DND-41 (cell line): ENCODE measurements around the gene MOGAT1.

Source experiments
- ATAC-seq: fragments of 200-7000 bp; cut with Tn5 transposase; 3 replicates; pipeline ENCODE4 v1.9.1; 2021; ENCODE audit warnings: low read depth; ENCODE audit not compliant: insufficient read depth
- DNase-seq: peaks from one replicate; pipeline ENCODE4 v3.0.0-alpha.2; 2020
- H2AFZ ChIP-seq: 2 replicates; pipeline ENCODE4 v1.6.0; 2012; ENCODE audit warnings: low read depth, low read length
- H3K27ac ChIP-seq: 2 replicates; pipeline ENCODE4 v1.5.1; 2012; ENCODE audit warnings: low read length, inconsistent platforms
- H3K27me3 ChIP-seq: fragments of 200-600 bp; sonication (generic); 2 replicates; pipeline ENCODE4 v1.6.0; 2012; ENCODE audit warnings: low read length, mild to moderate bottlenecking, inconsistent platforms; ENCODE audit not compliant: insufficient read depth, poor library complexity
- H3K36me3 ChIP-seq: 2 replicates; pipeline ENCODE4 v1.5.1; 2012; ENCODE audit warnings: low read length, inconsistent platforms; ENCODE audit not compliant: insufficient read depth
- H3K4me1 ChIP-seq: 2 replicates; pipeline ENCODE4 v1.5.1; 2012; ENCODE audit warnings: mild to moderate bottlenecking, low read length; ENCODE audit not compliant: insufficient read depth
- H3K4me2 ChIP-seq: 2 replicates; pipeline ENCODE4 v1.6.0; 2012; ENCODE audit warnings: mild to moderate bottlenecking, moderate library complexity, low read length, inconsistent platforms; ENCODE audit not compliant: insufficient read depth
- H3K4me3 ChIP-seq, 2 experiments: fragments of 200-600 bp in 1 of 2; shearing (Covaris generic) in 1 of 2; 2 replicates each; pipeline ENCODE4 v1.5.1; 2012 to 2016; ENCODE audit warnings: inconsistent platforms in 2 of 2, low read length in 2 of 2, mild to moderate bottlenecking in 2 of 2, low read depth in 1 of 2, moderate library complexity in 1 of 2
- H3K79me2 ChIP-seq: 2 replicates; pipeline ENCODE4 v1.6.0; 2012; ENCODE audit warnings: low read length, inconsistent platforms; ENCODE audit not compliant: insufficient read depth
- H3K9ac ChIP-seq: 2 replicates; pipeline ENCODE4 v1.6.0; 2012; ENCODE audit warnings: low read depth, mild to moderate bottlenecking, inconsistent platforms, low read length, moderate library complexity
- H3K9me3 ChIP-seq: 2 replicates; pipeline ENCODE4 v1.5.1; 2012; ENCODE audit warnings: low read length, moderate library complexity, mild to moderate bottlenecking, inconsistent platforms; ENCODE audit not compliant: insufficient read depth, severe bottlenecking
- H4K20me1 ChIP-seq: 2 replicates; pipeline ENCODE4 v1.6.0; 2012; ENCODE audit warnings: low read length; ENCODE audit not compliant: insufficient read depth
- EZH2 ChIP-seq: IDR thresholded peaks from 3 replicates; pipeline ENCODE4 v1.6.1; 2012; ENCODE audit warnings: borderline replicate concordance, low read depth, mild to moderate bottlenecking, moderate library complexity, low read length, inconsistent platforms; ENCODE audit not compliant: severe bottlenecking
- TF ChIP-seq, protein P1 (sequence below): IDR thresholded peaks from 2 replicates; pipeline ENCODE4 v1.5.1; 2012; ENCODE audit warnings: borderline replicate concordance, low read length, moderate library complexity, mild to moderate bottlenecking; ENCODE audit not compliant: poor library complexity, severe bottlenecking; ENCODE audit errors: extremely low read depth

Gene MOGAT1

DNA sequence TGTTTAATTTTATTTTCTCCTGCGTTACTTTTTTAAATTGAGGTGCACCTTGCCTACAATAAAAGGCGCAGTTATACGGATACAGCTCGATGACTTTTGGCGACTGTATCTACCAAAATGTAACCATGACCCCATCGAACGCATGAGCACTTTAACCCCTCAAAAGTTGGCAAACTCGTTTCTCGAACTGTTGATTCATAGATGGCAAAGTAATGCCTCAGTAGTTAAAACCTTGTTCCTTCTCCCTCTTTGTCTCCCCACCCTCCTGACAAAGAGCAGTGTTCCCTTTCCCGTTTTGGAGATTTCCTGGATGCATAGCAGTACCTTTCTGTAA is 577 bp downstream of the MOGAT1 start:
- DNase-seq (no peak), ATAC-seq (no peak)
- H3K4me3 ChIP-seq, result no peak overlapping the region
- no peaks in the 10 kb centered on the region for H4K20me1 ChIP-seq
- no peak overlapping the region for H2AFZ ChIP-seq
- H3K4me2 ChIP-seq, result no peak overlapping the region
- no peaks in the 10 kb centered on the region for H3K9me3 ChIP-seq
- no peaks in the 10 kb centered on the region for H3K36me3 ChIP-seq
- H3K79me2 ChIP-seq, result no peaks in the 10 kb centered on the region
- no peak overlapping the region for H3K27ac ChIP-seq
- H3K27me3 ChIP-seq, result no peaks in the 10 kb centered on the region
- H3K9ac ChIP-seq, result no peak overlapping the region
- no peak for TF ChIP-seq EZH2
- TF ChIP-seq, protein P1, sequence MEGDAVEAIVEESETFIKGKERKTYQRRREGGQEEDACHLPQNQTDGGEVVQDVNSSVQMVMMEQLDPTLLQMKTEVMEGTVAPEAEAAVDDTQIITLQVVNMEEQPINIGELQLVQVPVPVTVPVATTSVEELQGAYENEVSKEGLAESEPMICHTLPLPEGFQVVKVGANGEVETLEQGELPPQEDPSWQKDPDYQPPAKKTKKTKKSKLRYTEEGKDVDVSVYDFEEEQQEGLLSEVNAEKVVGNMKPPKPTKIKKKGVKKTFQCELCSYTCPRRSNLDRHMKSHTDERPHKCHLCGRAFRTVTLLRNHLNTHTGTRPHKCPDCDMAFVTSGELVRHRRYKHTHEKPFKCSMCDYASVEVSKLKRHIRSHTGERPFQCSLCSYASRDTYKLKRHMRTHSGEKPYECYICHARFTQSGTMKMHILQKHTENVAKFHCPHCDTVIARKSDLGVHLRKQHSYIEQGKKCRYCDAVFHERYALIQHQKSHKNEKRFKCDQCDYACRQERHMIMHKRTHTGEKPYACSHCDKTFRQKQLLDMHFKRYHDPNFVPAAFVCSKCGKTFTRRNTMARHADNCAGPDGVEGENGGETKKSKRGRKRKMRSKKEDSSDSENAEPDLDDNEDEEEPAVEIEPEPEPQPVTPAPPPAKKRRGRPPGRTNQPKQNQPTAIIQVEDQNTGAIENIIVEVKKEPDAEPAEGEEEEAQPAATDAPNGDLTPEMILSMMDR, result no peak
- H3K4me1 ChIP-seq, result no peaks in the 10 kb centered on the region

DNA sequence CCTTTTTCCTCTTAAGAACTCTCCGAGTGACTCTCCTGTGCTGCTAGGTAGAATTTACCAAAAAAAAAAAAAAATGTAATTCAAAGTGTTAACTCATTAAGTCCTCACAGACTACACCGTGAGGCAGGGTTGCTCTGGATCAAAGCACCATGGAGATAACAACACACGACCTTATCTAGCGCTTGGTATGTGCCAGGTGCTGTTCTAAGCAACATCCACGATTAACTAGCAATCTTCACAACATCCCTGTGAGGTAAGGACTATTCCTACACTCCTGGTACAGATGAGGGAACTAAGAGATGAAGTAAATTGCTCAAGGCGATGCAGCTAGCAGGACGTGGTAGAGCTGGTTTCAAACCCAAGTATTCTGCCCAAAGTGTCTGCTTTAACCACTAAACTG is 1.8 kb downstream of the MOGAT1 start:
- Histone ChIP-seq H3K4me1 (no peaks in the 10 kb centered on the region), H3K79me2 (no peaks in the 10 kb centered on the region), H3K27ac (no peak overlapping the region), H3K4me3 (no peak overlapping the region), H2AFZ (no peak overlapping the region), H4K20me1 (no peaks in the 10 kb centered on the region), H3K4me2 (no peak overlapping the region), H3K9ac (no peak overlapping the region), H3K9me3 (no peaks in the 10 kb centered on the region), H3K27me3 (peaks cover 7% of the 10 kb centered on the region), H3K36me3 (no peaks in the 10 kb centered on the region)
- no peak for TF ChIP-seq EZH2
- TF ChIP-seq, protein P1, result no peak
- ATAC-seq, result no peak
- no peak for DNase-seq

DNA sequence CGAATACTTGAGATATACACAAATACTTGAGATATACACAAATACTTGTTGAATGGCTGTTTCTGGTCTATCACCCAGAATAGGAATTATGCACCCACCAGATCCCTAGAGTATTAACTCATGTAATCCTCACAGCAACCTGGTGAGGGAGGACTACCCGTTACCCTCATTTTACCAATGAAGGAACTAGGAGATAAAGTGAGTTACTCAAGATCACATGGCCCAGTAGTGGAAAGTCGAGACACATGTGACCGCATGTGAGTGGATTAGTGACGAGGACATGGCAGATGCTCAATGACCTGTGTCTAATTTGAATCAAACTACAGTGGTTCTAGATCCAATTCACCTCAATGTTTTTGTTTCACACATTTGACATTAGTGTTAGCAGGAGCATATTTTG is 2.4 kb downstream of the MOGAT1 start:
- Histone ChIP-seq H3K4me2 (no peak overlapping the region), H3K27ac (no peak overlapping the region), H3K9me3 (no peaks in the 10 kb centered on the region), H3K4me1 (no peaks in the 10 kb centered on the region), H3K79me2 (no peaks in the 10 kb centered on the region), H3K4me3 (no peak overlapping the region), H3K36me3 (no peaks in the 10 kb centered on the region), H2AFZ (no peak overlapping the region), H3K27me3 (peaks cover 7% of the 10 kb centered on the region), H4K20me1 (no peaks in the 10 kb centered on the region), H3K9ac (no peak overlapping the region)
- DNase-seq, result no peak
- TF ChIP-seq EZH2, result no peak
- TF ChIP-seq, protein P1, result no peak
- no peak for ATAC-seq

DNA sequence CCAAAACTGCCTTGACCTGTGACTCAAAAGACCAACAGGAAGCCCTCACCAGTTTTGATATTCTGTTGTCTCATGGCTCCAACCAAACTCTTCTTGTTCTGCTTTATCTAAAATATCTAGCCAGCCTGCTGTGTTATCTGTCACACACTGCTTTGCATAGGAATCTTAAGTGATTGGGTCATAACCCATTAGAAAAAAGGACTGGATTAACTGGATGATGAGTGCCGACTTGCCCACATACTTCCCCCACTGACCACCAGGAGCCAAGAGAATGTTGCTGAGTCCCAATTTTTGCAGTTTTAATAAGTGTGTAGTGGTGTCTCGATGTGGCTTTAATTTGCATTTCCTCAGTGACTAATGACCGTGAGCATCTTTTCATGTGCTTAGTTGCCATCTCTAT is 6.5 kb downstream of the MOGAT1 start:
- no peaks in the 10 kb centered on the region for H3K36me3 ChIP-seq
- H3K9me3 ChIP-seq, result no peaks in the 10 kb centered on the region
- H2AFZ ChIP-seq, result no peak overlapping the region
- no peaks in the 10 kb centered on the region for H3K4me1 ChIP-seq
- H3K27ac ChIP-seq, result no peak overlapping the region
- TF ChIP-seq, protein P1, result no peak
- no peak for TF ChIP-seq EZH2
- peaks cover 7% of the 10 kb centered on the region for H3K27me3 ChIP-seq
- H3K9ac ChIP-seq, result no peak overlapping the region
- ATAC-seq, result no peak
- no peak for DNase-seq
- no peak overlapping the region for H3K4me2 ChIP-seq
- H3K4me3 ChIP-seq, result no peak overlapping the region
- H4K20me1 ChIP-seq, result no peaks in the 10 kb centered on the region
- no peaks in the 10 kb centered on the region for H3K79me2 ChIP-seq
